GM23338 (cell line): ENCODE results near the gene CYTIP. TPM values are rescaled to one million over a fixed set of nuclear protein-coding genes. Genes with fewer than 3 reads are reported as not detected.

Source experiments
- ATAC-seq: fragments of 200-7000 bp; cut with Tn5 transposase; 3 replicates; pipeline ENCODE4 v1.9.1; 2020
- DNase-seq: peaks from one replicate; pipeline ENCODE4 v3.0.0-alpha.2; 2015; ENCODE audit warnings: low spot score
- H2AFZ ChIP-seq: fragments of 200-600 bp; sonication (generic); 2 replicates; pipeline ENCODE4 v1.8.0; 2016; ENCODE audit warnings: antibody characterized with exemption, mild to moderate bottlenecking, moderate library complexity
- H3F3A ChIP-seq: fragments of 200-600 bp; sonication (generic); replicated peaks from 2 replicates; pipeline ENCODE4 v1.8.0; 2017; ENCODE audit warnings: antibody characterized with exemption, mixed run types, low read depth
- H3K27ac ChIP-seq: fragments of 200-600 bp; sonication (generic); 2 replicates; pipeline ENCODE4 v1.6.1; 2016; ENCODE audit warnings: low read depth
- H3K27me3 ChIP-seq: fragments of 200-600 bp; sonication (generic); 2 replicates; pipeline ENCODE4 v1.8.0; 2016; ENCODE audit warnings: mild to moderate bottlenecking, mixed run types, moderate library complexity; ENCODE audit not compliant: insufficient read depth
- H3K36me3 ChIP-seq: fragments of 200-600 bp; sonication (generic); 2 replicates; pipeline ENCODE4 v1.8.0; 2016; ENCODE audit warnings: mild to moderate bottlenecking; ENCODE audit not compliant: insufficient read depth
- H3K4me1 ChIP-seq: fragments of 200-600 bp; sonication (generic); 2 replicates; pipeline ENCODE4 v1.8.0; 2016; ENCODE audit warnings: mild to moderate bottlenecking, moderate library complexity; ENCODE audit not compliant: insufficient read depth
- H3K4me2 ChIP-seq: fragments of 200-600 bp; sonication (generic); 2 replicates; pipeline ENCODE4 v1.7.1; 2017; ENCODE audit warnings: mixed run types
- H3K4me3 ChIP-seq: fragments of 200-600 bp; sonication (generic); 2 replicates; pipeline ENCODE4 v1.6.1; 2016; ENCODE audit warnings: mixed run types
- H3K79me2 ChIP-seq: fragments of 200-600 bp; sonication (generic); replicated peaks from 2 replicates; pipeline ENCODE4 v1.8.0; 2017; ENCODE audit warnings: mild to moderate bottlenecking; ENCODE audit not compliant: insufficient read depth
- H3K9me2 ChIP-seq: fragments of 200-600 bp; sonication (generic); 2 replicates; pipeline ENCODE4 v1.8.0; 2017; ENCODE audit not compliant: insufficient read depth
- H4K20me1 ChIP-seq: fragments of 200-600 bp; sonication (generic); replicated peaks from 2 replicates; pipeline ENCODE4 v1.8.0; 2017; ENCODE audit warnings: mild to moderate bottlenecking; ENCODE audit not compliant: insufficient read depth
- H3K27ac Mint-ChIP-seq: 2 replicates; pipeline ENCODE4 v1.8.0; 2020; ENCODE audit warnings: inconsistent platforms, mild to moderate bottlenecking, moderate library complexity, mixed read lengths
- H3K27me3 Mint-ChIP-seq: 3 replicates; pipeline ENCODE4 v1.8.0; 2022; ENCODE audit warnings: low read depth, mild to moderate bottlenecking, moderate library complexity, mixed read lengths, inconsistent platforms; ENCODE audit not compliant: insufficient read depth, poor library complexity
- H3K36me3 Mint-ChIP-seq: 3 replicates; pipeline ENCODE4 v1.8.0; 2021; ENCODE audit warnings: low read depth, mild to moderate bottlenecking, inconsistent platforms, moderate library complexity, mixed read lengths
- H3K4me1 Mint-ChIP-seq: 3 replicates; pipeline ENCODE4 v1.8.0; 2020; ENCODE audit warnings: mild to moderate bottlenecking, inconsistent platforms, mixed read lengths
- H3K4me3 Mint-ChIP-seq: 3 replicates; pipeline ENCODE4 v1.8.0; 2021; ENCODE audit warnings: moderate library complexity, mild to moderate bottlenecking, inconsistent platforms, mixed read lengths
- H3K9me3 Mint-ChIP-seq: 3 replicates; pipeline ENCODE4 v1.8.0; 2020; ENCODE audit warnings: moderate library complexity, mild to moderate bottlenecking, inconsistent platforms, mixed read lengths
- CREB1 ChIP-seq: fragments of 250-450 bp; sonication (Bioruptor Pico); IDR thresholded peaks from 2 replicates; pipeline ENCODE4 v1.5.0; 2020; ENCODE audit warnings: low read depth, mild to moderate bottlenecking, moderate library complexity
- CTCF ChIP-seq, 2 experiments: fragments of 200-600 bp in 1 of 2; sonication (generic) in 1 of 2; conservative IDR thresholded peaks; 2 replicates each; pipeline versions ENCODE4 v1.5.1 to v1.6.1; 2016 to 2017; ENCODE audit warnings: antibody characterized with exemption in 2 of 2, low read depth in 2 of 2, mild to moderate bottlenecking in 2 of 2, moderate library complexity in 1 of 2
- ETS1 ChIP-seq: IDR thresholded peaks from 2 replicates; pipeline ENCODE4 v1.6.1; 2016; ENCODE audit warnings: antibody characterized with exemption
- EZH2 ChIP-seq: fragments of 200-600 bp; sonication (generic); IDR thresholded peaks from one replicate; pipeline ENCODE4 v1.8.0; 2017; ENCODE audit warnings: antibody characterized with exemption, mild to moderate bottlenecking, low read depth; ENCODE audit not compliant: unreplicated experiment
- EZH2phosphoT487 ChIP-seq: fragments of 200-600 bp; sonication (generic); IDR thresholded peaks from one replicate; pipeline ENCODE4 v1.8.1; 2018; ENCODE audit warnings: antibody characterized with exemption; ENCODE audit not compliant: unreplicated experiment
- JUNB ChIP-seq: IDR thresholded peaks from one replicate; pipeline ENCODE4 v1.6.1; 2016; ENCODE audit warnings: antibody characterized with exemption; ENCODE audit not compliant: unreplicated experiment
- NANOG ChIP-seq: IDR thresholded peaks from 2 replicates; pipeline ENCODE4 v1.6.1; 2016; ENCODE audit warnings: antibody characterized with exemption, borderline replicate concordance
- POLR2AphosphoS5 ChIP-seq: IDR thresholded peaks from 2 replicates; pipeline ENCODE4 v1.6.1; 2016; ENCODE audit warnings: antibody characterized with exemption, low read depth
- REST ChIP-seq: IDR thresholded peaks from one replicate; pipeline ENCODE4 v1.6.1; 2018; ENCODE audit warnings: antibody characterized with exemption; ENCODE audit not compliant: unreplicated experiment
- STAT1 ChIP-seq: IDR thresholded peaks from one replicate; pipeline ENCODE4 v1.6.1; 2016; ENCODE audit warnings: antibody characterized with exemption; ENCODE audit not compliant: unreplicated experiment
- ZNF114 ChIP-seq: fragments of 250-450 bp; sonication (Bioruptor Pico); IDR thresholded peaks from 2 replicates; pipeline ENCODE4 v1.5.0; 2020; ENCODE audit warnings: mild to moderate bottlenecking, moderate library complexity
- ZNF331 ChIP-seq: fragments of 250-450 bp; sonication (Bioruptor Pico); IDR thresholded peaks from 2 replicates; pipeline ENCODE4 v1.5.0; 2020; ENCODE audit warnings: low read depth, mild to moderate bottlenecking, moderate library complexity
- ZNF462 ChIP-seq: fragments of 250-450 bp; sonication (Bioruptor Pico); IDR thresholded peaks from 2 replicates; pipeline ENCODE4 v1.5.0; 2020; ENCODE audit warnings: mild to moderate bottlenecking, moderate library complexity
- polyA plus RNA-seq: library from polyadenylated mRNA; unstranded; fragments of >200 nt; fragmentation: Nextera tagmentation; extraction: Ambion mirVana; gene quantifications from 2 replicates; pipeline ENCODE4 v1.2.1, GENCODE V29; 2016
- total RNA-seq: library from RNA; depleted of rRNA; stranded (reverse); fragments of >200 nt; shearing (Covaris generic); gene quantifications from 2 replicates; pipeline ENCODE4 v1.2.3, GENCODE V29; 2014

The CYTIP gene
- total and polyA plus RNA-seq, 2 experiments from 2014 or later: not detected

GRCh38 chr2:157442191-157442590, 1.7 kb downstream of the CYTIP start:
- no peaks in the 10 kb centered on the region for H3F3A ChIP-seq
- H3K9me2 ChIP-seq: no peaks in the 10 kb centered on the region
- H4K20me1 ChIP-seq: no peaks in the 10 kb centered on the region
- TF ChIP-seq STAT1 (no peak), REST (no peak), ETS1 (no peak), POLR2AphosphoS5 (no peak), JUNB (no peak), CREB1 (no peak), EZH2 (no peak), ZNF114 (no peak), ZNF331 (CRISPR knock-in tag) (no peak), EZH2phosphoT487 (no peak), ZNF462 (CRISPR knock-in tag) (no peak), NANOG (no peak), CTCF (conservative IDR thresholded peaks at IDR 0.05; ENCODE audit: low read depth in 2 of 2) (no peak)
- H3K27ac Mint-ChIP-seq: no peak overlapping the region
- no peak overlapping the region for H3K4me3 Mint-ChIP-seq
- no peaks in the 10 kb centered on the region for H3K36me3 Mint-ChIP-seq
- no peaks in the 10 kb centered on the region for H3K4me1 ChIP-seq
- H3K4me1 Mint-ChIP-seq: peaks cover 2% of the 10 kb centered on the region; the same call in 1 of the 3 replicates
- H3K27ac ChIP-seq: no peak overlapping the region
- ATAC-seq: no peak
- no peaks in the 10 kb centered on the region for H3K9me3 Mint-ChIP-seq
- no peak overlapping the region for H2AFZ ChIP-seq
- H3K4me3 ChIP-seq: no peak overlapping the region
- no peak for DNase-seq
- peaks cover 1% of the 10 kb centered on the region for H3K27me3 Mint-ChIP-seq
- H3K79me2 ChIP-seq: no peaks in the 10 kb centered on the region
- no peaks in the 10 kb centered on the region for H3K36me3 ChIP-seq
- H3K27me3 ChIP-seq: no peaks in the 10 kb centered on the region
- no peak overlapping the region for H3K4me2 ChIP-seq
